Measurements from ENCODE around the gene FLYWCH1. TPM values are rescaled to one million over a fixed set of nuclear protein-coding genes. Genes with fewer than 3 reads are reported as not detected.

The FLYWCH1 gene
- total and polyA plus RNA-seq, 4 donors: 3.9 to 12.2 (median 7.8) TPM

- TF ChIP-seq CTCF (IDR thresholded peaks at IDR 0.05; ENCODE audit: low read depth, low read length, missing input control): no peak
- no peak for TF ChIP-seq RAD21 (IDR thresholded peaks at IDR 0.05)
- TF ChIP-seq, protein P1, sequence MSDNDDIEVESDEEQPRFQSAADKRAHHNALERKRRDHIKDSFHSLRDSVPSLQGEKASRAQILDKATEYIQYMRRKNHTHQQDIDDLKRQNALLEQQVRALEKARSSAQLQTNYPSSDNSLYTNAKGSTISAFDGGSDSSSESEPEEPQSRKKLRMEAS (IDR thresholded peaks at IDR 0.05): no peak
- TF ChIP-seq JUND (IDR thresholded peaks at IDR 0.05): no peak
Measured at GRCh38 chr16:2938206-2938605, 26.5 kb downstream of the FLYWCH1 start (continued).

GRCh38 chr16:2939968-2940367, 28.2 kb downstream of the FLYWCH1 start:
- H3K27ac ChIP-seq (ENCODE audit: low read depth in 1 of 2, low read length in 2 of 2): no peak overlapping the region
- no peaks in the 10 kb centered on the region for H3K4me1 ChIP-seq (ENCODE audit: control insufficient read depth in 4 of 4, insufficient read depth in 4 of 4, low read length in 3 of 4)
- DNase-seq (ENCODE audit: low spot score): no peak
- no peak overlapping the region for H3K9ac ChIP-seq (ENCODE audit: low read depth in 1 of 2, low read length in 2 of 2)
- H3K27me3 ChIP-seq (ENCODE audit: control insufficient read depth in 4 of 4, insufficient read depth in 4 of 4, low read length in 3 of 4): no peaks in the 10 kb centered on the region
- no peaks in the 10 kb centered on the region for H3K9me3 ChIP-seq (ENCODE audit: control insufficient read depth in 4 of 4, low read length in 3 of 4)
- H3K36me3 ChIP-seq (ENCODE audit: control insufficient read depth in 4 of 4, insufficient read depth in 3 of 4, low read depth in 1 of 4, low read length in 3 of 4): peaks cover 6 to 47% (median 12%) of the 10 kb centered on the region in 4 donors
- TF ChIP-seq HNF4A (conservative IDR thresholded peaks at IDR 0.05): no peak
- no peak for TF ChIP-seq SP1 (IDR thresholded peaks at IDR 0.05)
- TF ChIP-seq CTCF (IDR thresholded peaks at IDR 0.05; ENCODE audit: low read depth, low read length, missing input control): no peak
- no peak for TF ChIP-seq REST (IDR thresholded peaks at IDR 0.05)
- TF ChIP-seq RXRA (IDR thresholded peaks at IDR 0.05): no peak
- TF ChIP-seq, protein P2, sequence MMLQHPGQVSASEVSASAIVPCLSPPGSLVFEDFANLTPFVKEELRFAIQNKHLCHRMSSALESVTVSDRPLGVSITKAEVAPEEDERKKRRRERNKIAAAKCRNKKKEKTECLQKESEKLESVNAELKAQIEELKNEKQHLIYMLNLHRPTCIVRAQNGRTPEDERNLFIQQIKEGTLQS (IDR thresholded peaks at IDR 0.05): no peak
- no peak for TF ChIP-seq JUND (IDR thresholded peaks at IDR 0.05)
- no peak for TF ChIP-seq HNF4G (IDR thresholded peaks at IDR 0.05)
- TF ChIP-seq RAD21 (IDR thresholded peaks at IDR 0.05): no peak
- no peak for TF ChIP-seq FOXA2 (IDR thresholded peaks at IDR 0.05)
- no peak for TF ChIP-seq TAF1 (conservative IDR thresholded peaks at IDR 0.05)
- TF ChIP-seq, protein P1 (IDR thresholded peaks at IDR 0.05): no peak
- no peak for TF ChIP-seq EGR1 (IDR thresholded peaks at IDR 0.05; ENCODE audit: low read depth in 2 of 2)
- H3K4me3 ChIP-seq (ENCODE audit: low read depth in 1 of 3, low read length in 3 of 3): no peak overlapping the region
- WGBS: 84% methylated on average over 2 of the region's 2 CpGs

Measured in liver (tissue), 9 donors.